K562 (cell line): ENCODE data around the gene RNF17.

Experiments used
- ZBTB2 ChIP-seq: fragments of 450-650 bp; IDR thresholded peaks from 2 replicates; pipeline ENCODE4 v1.6.1; 2016; ENCODE audit warnings: antibody characterized with exemption
- ZNF589 ChIP-seq: fragments of 200-800 bp; sonication (Bioruptor generic); IDR thresholded peaks from 2 replicates; pipeline ENCODE4 v1.6.1; 2016; ENCODE audit warnings: low read depth, missing genetic modification characterization, missing compliant biosample characterization

DNA sequence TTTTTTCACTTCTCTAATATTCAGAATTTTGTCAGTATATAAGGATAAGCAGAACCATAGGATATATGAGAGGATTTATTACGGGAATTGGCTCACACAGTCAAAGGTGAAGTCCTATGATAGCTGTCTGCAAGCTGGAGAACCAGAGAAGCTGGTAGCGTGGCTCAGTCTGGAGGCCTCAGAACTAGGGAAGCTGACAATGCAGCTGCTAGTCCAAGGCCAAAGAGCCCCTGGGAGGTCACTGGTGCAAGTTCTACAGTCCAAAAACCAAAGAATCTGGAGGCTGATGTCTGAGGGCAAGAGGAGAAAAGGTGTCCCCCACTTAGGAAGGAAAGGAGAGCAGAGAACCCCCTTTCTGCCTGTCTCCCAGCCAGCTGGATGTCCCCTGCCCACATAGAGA is 114.4 kb downstream of the RNF17 start:
- TF ChIP-seq ZNF589 (no peak), ZBTB2 (no peak)
